ENCODE measurements around the gene CHRNB1.

CHRNB1 gene

GRCh38 chr17:7442142-7442541, 2.7 kb upstream of the CHRNB1 start:
- DNase-seq (ENCODE audit: low read depth) = no peak
- TF ChIP-seq CTCF (IDR thresholded peaks at IDR 0.05; ENCODE audit: low read length, missing control alignments) = no peak
- no peak overlapping the region for H3K4me3 ChIP-seq (replicated peaks; ENCODE audit: low read depth, low read length)

GRCh38 chr17:7443499-7444485, 1.1 kb upstream of the CHRNB1 start:
- TF ChIP-seq CTCF (IDR thresholded peaks at IDR 0.05; ENCODE audit: low read length, missing control alignments) = no peak
- no peak overlapping the region for H3K4me3 ChIP-seq (replicated peaks; ENCODE audit: low read depth, low read length)
- peak; percentile 61 for DNase-seq (ENCODE audit: low read depth)

DNA sequence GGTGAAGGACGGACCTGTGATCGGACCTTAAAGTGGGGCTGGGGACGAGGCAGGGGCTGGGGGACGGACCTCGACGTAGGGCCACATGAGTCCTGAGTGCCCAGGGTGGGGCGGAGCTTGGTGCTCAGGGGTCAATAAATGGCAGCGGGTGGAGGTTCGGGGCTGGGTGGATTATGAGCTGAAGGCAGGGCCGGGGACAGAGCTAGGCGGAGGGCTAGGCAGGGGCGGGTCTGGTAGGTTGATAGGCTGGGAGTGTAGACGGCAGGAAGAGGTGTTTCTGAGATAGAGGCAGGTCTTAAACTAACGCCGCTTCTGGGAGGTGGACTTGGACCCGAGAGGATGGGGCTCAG, 733 bp downstream of the CHRNB1 start:
- DNase-seq (ENCODE audit: low read depth) = no peak
- H3K4me3 ChIP-seq (replicated peaks; ENCODE audit: low read depth, low read length) = peak overlapping the region; percentile 34
- TF ChIP-seq CTCF (IDR thresholded peaks at IDR 0.05; ENCODE audit: low read length, missing control alignments) = no peak

DNA sequence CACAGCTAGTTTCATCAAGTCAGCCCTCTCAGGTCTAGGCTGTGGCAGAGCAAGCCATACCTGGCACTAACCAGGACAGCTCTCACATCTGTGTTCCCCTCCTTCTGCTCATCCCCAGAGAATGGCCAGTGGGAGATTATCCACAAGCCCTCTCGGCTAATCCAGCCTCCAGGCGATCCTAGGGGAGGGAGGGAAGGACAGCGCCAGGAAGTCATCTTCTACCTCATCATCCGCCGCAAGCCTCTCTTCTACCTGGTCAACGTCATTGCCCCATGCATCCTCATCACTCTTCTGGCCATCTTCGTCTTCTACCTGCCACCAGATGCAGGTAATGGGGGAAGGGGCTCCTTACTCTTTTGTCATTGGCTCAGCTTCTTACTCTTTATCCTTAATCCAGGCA, 3.6 kb downstream of the CHRNB1 start:
- TF ChIP-seq CTCF (IDR thresholded peaks at IDR 0.05; ENCODE audit: low read length, missing control alignments) = no peak
- no peak overlapping the region for H3K4me3 ChIP-seq (replicated peaks; ENCODE audit: low read depth, low read length)
- DNase-seq (ENCODE audit: low read depth) = no peak

GRCh38 chr17:7459961-7460545, 15.2 kb downstream of the CHRNB1 start:
- TF ChIP-seq CTCF (IDR thresholded peaks at IDR 0.05; ENCODE audit: low read length, missing control alignments) = no peak
- DNase-seq (ENCODE audit: low read depth) = no peak
- H3K4me3 ChIP-seq (replicated peaks; ENCODE audit: low read depth, low read length) = no peak overlapping the region

DNA sequence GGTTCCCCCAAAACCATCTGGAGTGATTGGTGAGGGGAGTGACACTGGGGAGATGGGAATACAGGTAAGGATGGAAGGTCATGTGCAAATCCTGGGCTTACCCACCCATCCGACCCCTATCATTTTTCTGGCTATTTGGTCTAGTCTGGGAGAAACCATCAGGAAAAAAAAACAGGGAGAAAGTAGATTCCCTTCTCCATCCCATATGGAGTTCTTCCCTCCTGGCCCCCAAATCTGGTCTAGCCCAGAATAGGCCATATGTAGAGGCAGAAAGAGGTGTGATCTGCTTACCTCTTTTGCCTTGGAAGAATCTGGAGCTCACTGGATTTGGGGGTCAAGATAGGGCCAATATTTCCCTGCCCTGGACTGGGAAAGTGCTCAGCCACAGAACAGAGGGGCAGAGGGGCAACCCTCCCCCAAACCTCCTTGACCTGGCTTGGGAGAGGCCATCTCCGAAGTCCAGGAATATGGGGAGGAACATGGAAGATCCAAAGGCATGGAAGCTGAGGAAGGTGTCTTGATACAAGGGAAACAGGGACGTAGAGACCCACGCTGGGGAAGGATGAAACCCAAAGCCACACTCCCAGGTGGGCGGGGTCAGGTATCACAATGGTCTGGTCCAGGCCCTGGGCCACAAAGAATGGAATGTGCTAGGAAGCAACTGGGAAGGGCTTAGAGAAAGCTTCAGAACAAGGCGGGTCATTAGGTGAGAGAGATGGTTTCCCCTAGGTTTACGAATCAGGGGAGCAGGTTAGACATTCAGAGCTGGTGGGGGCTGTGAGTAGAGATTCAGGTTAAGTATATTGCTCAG, 16.2 kb downstream of the CHRNB1 start:
- no peak for DNase-seq (ENCODE audit: low read depth)
- no peak overlapping the region for H3K4me3 ChIP-seq (replicated peaks; ENCODE audit: low read depth, low read length)
- no peak for TF ChIP-seq CTCF (IDR thresholded peaks at IDR 0.05; ENCODE audit: low read length, missing control alignments)
